CD4-positive, alpha-beta T cell treated with Interleukin-6 for 4 hours (primary cell): ENCODE results near the gene REPIN1.
A peak's percentile ranks its signal among the peaks of the same experiment; 100 is the strongest.

Experiments
- DNase-seq: peaks from one replicate; pipeline ENCODE4 v3.0.0-alpha.2; 2020; ENCODE audit warnings: mixed read lengths

REPIN1 gene

DNA sequence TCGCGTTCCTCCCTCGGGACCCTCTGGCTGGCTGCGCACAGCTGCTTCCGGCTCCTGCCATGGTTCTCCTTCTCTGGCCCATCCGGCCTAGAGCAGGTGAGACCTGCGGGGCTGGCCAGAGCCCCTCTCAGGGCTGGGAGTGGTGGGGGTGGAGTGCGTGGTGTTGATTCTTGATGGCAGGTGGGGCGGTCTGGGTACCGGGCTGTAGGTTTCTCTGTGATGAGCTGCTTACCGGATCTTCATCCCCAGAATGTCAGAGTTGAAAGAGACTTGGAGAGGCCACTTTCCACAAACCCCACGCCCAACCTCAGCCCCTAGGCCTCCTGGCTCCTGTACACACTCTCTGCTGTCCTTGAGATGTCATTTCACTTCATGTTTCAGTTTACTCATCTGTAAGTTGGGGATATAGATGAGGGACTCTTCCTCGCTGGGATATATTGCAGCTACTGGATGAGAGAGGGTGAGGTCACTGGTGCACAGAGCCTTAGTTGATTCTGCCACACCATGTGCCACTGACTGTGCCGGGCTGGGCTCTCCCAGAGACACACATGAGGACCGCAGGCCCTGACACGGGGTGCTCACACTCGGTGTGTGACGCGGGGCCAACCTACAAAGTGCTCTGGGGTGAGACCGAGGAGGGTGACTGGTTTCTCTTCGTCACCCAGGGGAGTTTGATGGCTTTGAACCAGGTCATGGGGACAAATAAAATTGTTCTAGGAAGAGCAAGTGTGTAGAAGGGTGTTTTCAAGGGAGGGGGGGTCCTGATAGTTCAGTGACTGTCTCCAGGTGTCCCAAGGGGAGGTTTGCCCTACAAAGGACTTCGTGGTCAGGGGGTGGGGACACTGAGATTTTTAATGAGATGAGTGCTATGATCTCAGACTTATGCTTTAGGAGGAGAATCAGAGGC, 40.0 kb downstream of the REPIN1 start:
- no peak for DNase-seq

DNA sequence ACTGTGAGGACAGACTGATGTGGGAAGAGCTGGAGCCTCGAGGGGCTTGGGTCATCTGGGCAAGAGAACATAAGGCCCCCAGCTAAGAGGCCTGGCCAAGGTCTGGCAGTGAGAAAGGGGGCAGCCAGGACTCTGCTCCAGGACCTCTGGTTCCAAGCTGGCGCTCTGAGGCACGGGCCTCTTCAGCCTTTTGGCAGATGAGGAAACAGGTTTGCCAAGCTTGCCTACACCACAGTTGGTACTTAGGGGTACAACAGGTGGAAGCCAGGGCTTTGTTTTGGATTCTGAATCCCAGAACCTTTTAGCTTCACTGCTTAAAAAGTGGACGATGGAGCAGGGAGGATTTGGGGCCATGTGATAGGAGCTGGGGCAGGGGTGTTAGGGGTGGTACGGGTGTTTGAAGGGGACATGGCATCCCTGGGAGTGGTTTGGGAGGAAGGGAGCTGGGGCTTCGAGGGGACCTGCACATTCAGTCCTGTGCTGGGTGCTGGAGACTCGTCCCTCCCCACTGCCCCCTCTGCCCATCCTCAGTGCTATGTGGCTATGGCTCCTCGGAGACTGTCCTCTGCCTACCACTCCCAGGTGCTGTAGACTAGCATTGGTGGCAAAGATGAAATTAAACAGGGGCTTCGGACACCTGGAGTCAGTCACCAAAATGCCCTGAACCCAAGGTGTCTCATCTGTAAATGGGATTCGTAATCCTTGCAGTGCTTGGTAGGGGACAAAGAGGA, 40.8 kb downstream of the REPIN1 start:
- no peak for DNase-seq

DNA sequence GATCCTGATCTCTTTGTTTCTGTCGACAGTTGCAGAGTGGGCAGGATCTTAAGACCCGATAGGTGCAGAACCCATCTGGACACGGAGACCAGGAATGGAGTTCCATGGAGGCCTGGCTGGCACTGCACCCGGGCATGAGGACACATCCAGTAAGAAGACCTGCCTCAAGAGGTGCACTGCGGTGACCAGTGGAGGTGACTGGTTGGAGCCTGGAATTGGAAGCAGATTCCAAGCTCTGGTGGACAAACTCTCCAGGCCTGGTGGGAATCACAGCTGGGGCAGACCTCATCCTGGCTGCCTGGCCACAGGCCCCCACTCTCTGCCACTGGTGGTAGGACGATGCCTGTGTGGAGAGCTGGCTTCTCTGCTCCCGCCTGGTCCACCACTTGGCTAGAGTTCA, 41.5 kb downstream of the REPIN1 start:
- no peak for DNase-seq

DNA sequence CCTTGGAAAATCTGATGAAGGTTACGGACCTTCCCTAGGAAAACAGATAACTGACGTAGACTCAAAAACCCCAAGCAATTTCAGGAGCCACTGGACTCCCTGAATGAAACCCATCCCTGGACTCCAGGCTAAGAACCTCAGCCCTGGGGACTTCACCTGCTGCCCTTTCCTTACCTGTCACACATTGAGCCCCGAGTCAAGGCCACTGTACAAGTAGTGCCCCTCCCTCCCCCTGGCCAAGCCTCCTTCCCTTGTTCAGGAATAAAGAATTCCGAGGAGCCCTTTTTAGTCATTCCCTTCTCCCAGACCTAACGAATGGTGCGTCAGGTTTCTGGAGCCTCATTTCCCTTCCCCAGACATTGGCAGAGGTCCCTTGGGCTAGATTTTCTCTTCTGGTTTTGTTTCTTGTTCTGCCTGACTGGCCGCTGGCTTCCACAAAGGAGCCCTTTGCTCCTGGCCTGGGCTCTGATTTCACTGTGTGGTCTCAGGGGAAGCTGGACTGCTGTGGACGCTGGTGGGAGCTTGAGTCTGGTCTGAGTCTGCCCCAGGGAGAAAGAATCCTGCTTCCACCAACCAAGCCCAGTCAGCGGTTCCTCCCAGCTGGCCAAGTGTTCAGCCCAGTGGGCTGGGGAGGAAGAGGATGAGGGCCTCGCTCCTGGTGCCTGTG, 42.2 kb downstream of the REPIN1 start:
- DNase-seq, result no peak

DNA sequence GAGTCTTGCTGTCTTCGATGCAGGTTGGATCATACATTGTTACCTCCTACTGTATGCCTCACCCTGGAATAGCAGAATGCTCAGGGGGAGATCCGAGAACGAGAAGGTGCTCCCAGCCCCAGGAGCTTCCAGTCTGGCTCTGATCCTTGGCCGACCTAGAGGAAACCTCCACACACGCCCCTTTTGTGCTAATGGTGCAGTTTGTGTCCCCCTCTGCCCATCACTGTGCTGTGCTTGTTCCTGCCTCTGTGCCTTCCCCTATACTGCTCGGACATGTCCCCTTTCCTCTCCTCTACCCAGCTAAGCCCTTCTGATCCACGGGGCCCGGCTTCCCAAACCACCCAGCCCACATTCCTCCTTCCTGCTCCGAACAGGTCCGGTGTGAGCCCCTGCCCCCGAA, 43.0 kb downstream of the REPIN1 start:
- no peak for DNase-seq

DNA sequence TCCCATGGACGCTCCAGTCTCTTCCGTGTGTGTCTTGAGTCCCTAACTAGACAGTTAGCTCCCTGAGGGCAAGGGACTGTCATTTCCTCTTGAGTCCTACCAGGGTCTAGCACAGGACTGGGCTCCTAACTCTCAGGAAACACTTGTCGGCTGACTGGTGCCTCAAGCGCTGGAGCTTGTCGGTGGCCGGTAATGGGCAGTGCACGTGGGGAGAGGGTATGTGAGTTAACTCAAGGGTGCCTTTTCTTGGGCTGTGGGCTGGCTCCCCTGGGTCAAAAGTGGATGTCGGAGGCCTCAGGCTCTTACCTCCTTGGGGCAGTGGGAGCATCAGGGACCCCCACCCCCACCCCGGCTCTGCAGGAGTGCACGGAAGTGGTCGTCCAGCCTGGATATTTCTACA, 43.4 kb downstream of the REPIN1 start:
- DNase-seq, result no peak

DNA sequence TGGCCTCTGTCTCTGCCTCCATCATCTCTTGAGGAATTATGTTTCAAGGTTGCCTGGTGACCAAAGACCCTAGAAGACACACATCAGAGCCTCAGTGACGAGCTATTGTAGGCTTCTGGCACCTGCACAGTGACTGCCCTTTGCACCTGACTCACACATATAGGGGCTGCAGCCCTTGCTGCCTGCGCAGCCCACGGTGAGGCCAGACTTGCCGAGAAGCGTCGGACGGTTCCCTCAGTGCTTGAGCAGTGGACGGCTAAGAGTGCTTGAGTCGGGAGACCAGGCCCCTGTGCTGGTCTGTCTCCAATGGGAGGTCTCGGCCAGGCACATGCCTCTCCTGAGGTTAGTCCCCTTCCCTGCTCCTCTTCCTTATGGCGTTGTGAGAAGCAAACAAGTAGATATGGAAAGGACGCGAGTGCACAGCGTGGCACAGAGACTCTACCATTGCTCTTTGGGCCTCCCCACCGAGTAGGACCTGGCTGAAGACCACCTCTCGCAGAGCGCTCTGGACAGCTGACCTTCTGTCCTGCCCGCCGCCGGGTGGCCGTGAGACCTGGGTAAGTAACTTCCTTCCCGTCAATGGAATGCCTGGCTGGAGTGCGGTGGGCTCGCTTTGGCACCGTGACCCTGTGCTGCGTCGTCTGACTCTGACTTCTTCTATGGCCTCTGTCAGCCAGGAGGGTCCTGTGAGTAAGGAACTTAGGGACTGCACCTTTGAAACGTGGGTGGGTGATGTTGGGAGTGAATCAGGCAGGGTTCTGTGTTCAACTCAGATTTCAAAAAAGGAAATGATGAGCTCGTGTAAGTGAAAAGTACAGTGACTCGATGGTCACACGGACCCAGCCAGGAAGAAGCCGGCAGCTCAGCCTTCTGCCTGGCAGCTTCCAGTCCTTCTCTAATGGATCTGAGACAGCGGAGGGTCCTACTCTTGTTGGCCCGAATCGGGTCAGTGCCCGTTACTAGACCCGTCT, 44.2 kb downstream of the REPIN1 start:
- no peak for DNase-seq

DNA sequence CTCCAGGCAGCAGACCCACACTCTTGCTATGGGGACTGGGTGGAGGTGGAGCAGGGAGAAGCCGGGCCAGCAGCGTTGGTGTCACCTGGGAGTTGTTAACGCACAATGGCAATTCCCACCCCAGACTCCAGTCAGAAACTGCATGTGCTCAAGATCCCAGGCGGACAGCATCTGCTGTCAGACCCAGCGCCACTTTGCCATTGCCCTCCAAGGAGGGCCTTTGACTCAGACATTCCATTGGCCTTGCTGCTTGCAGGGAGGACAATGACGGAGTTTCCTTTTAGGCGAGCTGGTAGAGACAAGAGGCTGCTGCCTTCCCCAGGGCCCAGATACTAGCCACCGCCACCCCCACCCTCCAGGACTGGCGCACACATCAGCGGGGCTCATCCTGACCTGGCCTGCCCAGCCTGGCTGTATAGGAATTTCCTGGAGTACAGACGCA, 45.0 kb downstream of the REPIN1 start:
- DNase-seq, result no peak

DNA sequence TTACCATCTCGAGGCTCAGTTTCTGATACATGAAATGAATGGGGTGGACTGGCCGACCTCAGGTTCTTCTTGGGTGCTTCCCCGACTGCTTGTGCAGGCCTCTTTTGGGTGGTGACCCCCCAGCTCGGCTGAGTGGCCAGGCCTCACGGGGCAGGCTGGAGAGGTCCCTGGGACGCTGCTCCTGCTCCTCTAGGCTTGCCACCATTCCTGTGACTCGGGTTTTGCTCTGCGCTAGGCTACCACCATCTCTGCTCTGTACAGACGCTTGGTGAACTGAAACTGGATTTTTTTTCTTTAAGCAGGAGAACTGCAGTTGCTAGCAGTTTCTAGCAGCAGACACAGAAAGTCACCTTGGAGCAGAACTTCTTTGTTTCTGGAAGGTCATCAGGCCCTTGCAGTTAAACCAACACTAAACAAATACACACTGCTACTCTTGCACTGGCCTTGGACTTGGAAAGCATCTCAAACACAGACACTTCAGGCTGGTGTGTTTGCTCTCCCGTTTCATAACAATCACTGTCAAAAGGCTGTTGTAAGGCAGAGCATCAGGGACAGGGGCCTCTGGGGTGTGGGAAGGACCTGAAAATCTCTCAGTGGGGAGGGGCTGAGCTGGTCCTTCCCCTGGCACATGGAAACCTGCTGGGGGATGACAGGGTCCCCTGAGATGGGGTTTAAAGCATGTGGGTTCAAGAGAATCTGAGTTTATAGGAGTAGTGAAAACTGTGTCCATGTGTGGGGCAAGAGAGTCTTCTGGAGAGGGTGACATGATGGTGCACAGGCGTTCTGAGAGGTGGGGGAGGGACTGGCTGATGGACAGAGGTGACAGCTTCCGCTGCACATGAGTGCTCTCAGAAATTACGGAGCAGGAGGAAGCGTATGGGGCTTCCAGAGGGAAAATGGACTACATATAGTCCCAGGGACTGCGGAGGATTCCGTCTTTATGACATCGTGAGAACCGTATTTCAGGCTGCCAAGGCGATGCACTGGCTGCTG, 46.8 kb downstream of the REPIN1 start:
- no peak for DNase-seq

DNA sequence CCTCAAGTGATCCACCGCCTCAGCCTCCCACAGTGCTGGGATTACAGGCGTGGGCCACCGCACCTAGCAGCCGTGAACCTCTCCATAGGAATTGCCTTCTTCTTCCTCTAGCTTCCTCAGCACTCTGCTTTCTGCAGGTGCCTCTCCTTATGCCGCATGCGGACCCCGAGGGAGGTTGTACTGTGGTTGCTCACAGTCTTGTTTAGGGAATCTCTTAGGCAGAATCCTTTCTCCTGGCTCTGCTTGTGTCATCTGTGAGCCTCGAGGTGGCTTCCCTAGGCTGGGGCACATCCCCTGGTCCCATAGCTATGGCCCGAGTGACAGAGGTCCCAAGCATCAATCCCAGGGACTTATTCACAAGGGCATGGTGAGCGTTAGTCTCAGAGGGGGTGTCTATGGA, 48.6 kb downstream of the REPIN1 start:
- DNase-seq, result no peak

DNA sequence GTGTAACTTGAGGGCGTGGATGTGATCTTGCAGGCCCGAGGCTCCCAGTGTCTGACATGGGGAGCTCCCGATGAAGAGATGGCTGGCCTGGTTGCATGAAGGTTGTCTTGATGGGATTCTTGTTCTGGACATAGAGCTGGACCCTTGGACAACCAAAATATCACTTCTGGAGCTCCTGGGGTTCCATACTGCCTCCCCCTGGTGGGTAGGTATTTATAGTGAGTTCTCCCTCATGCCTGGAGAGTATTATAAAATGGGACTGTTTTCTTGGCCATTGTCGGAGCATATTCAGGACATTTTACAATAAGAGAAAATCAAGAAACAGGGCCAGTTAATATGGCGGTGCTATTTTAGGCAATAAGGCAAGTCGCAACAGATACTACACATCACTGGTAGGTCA, 49.2 kb downstream of the REPIN1 start:
- DNase-seq, result no peak

DNA sequence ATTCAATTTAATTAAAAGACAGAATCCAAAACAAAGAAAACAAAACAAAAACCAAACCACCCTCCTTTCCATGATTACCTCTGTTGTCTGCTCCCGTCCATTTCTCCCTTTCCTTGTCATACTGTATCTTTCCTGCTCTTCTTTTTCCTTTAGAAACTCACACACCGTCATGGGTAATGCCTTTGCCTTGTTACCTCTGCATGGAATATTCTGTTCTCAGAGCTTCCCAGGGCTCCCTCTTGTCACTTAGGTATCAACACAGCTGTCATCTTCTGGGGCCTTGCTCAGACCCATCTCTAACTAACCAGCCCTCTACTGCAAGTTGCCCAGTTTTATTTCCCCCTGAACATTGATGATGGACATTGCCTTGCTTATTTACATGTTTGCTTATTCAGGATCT, 51.6 kb downstream of the REPIN1 start:
- no peak for DNase-seq

DNA sequence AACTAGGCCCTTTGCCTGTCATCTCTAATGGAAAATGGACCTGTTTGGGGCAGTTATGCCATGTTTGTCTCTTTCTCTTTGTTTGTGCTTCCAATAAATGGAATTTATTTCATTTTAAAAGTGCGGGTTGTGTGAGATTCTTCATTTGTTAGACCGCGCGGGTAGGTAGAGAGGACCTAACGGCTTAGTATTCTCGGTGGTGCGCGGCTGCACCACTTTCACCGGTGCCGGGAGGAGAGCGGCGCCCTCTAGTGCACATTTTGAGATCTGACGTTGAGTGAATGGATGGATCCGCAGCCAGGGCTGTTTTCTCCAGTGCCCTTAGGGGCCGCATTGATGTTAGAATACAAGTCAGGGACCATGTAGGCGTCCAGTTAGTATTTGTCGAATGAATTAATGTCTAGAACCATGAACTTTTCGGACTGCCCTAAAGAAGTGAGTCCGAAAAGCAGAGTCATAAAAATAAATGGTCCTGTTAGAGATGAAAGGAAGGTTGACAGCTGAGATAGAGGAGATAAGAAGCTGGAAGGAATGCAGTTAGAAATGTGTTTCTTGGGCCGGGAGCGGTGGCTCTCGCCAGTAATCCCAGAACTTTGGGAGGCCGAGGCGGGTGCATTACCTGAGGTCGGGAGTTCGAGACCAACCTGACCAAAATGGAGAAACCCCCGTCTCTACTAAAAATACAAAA, 52.5 kb downstream of the REPIN1 start:
- peak; percentile 92 for DNase-seq

DNA sequence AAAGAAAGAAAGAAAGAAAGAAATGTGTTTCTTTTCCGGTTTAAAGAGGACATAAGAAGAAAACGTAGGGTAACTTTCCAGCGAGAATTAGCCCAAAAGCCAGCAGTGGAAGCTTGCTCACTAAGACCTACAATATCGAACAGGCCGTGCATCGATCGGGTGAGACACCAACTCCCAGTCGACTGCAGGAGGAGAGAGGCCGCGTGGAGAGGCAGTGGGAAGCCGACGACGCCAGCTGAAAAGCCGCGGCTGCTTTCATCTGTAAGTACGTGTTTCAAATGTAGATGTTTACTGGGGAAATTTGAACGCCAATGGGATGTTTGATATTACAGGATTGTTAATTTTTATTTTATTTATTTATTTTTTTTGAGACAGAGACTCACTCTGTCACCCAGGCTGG, 53.2 kb downstream of the REPIN1 start:
- DNase-seq, result no peak
